GM12892 (cell line): Measurements from ENCODE around the gene GJA3.

Source experiments
- POLR2A ChIP-seq: IDR thresholded peaks from 2 replicates; pipeline ENCODE4 v1.6.1; 2011; ENCODE audit warnings: low read depth, low read length, control low read depth
- POLR2AphosphoS5 ChIP-seq: IDR thresholded peaks from 2 replicates; pipeline ENCODE4 v1.6.1; 2011; ENCODE audit warnings: low read depth, low read length, control low read depth
- TAF1 ChIP-seq: IDR thresholded peaks from 2 replicates; pipeline ENCODE4 v1.6.1; 2011; ENCODE audit warnings: low read depth, mild to moderate bottlenecking, control low read depth, low read length, borderline replicate concordance

DNA sequence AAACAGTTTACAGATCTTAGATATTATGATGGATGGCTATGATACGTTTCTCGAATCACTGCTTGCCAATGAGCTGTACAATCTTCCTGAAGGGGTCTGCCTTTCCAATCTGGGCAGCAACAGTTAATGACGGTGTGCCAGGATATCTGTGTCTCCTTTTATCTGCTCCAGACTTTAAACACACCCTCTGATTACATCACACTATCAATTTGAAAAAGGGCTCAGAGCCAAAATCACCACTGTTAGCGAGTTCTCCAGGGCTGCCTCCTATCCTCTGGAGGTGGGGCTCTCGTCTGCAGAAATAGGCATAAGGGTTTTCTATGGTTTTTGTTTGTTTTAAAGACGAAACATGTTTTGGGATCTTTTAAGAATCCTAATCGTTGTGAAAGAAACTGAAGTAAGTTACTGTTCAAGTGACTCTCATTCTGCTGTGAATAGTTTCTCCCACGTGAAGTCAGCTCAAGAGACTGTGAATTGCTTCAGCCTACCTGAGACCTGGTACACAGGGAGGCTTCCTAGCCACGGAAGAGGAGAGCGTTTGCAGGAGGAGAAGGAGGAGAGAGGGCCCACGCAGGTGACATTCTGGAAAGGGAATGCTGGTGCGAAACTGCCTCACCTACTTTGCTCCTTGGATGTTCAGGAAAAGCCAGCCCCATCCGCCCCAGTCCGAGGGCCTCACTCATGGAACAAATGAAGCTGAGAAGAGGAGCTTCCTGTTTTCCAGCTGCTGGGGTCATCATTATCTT, 15.2 kb upstream of the GJA3 start:
- TF ChIP-seq POLR2AphosphoS5 (no peak), POLR2A (no peak), TAF1 (no peak)
